ENCODE measurements around the gene FMN2.

DNA sequence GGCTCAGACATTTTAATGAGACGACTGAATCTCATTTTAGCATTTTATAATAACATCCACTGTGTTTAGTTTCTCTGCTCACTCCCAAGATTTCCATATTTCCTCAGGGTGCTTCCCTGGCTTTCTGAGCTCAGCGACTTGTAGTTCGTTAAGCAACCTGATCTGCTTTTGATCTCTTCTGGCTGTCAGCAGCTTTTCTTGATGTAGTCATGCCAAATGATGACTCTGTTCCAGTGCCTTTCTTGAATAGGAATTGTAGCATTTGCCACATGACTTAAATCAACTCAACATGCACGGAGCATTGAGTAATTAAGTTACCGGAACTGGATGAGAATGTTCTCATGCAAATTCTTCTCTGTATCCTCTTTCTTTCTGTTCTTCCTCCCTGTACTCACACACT lies 246.1 kb downstream of the FMN2 start:
- TF ChIP-seq, protein P1, sequence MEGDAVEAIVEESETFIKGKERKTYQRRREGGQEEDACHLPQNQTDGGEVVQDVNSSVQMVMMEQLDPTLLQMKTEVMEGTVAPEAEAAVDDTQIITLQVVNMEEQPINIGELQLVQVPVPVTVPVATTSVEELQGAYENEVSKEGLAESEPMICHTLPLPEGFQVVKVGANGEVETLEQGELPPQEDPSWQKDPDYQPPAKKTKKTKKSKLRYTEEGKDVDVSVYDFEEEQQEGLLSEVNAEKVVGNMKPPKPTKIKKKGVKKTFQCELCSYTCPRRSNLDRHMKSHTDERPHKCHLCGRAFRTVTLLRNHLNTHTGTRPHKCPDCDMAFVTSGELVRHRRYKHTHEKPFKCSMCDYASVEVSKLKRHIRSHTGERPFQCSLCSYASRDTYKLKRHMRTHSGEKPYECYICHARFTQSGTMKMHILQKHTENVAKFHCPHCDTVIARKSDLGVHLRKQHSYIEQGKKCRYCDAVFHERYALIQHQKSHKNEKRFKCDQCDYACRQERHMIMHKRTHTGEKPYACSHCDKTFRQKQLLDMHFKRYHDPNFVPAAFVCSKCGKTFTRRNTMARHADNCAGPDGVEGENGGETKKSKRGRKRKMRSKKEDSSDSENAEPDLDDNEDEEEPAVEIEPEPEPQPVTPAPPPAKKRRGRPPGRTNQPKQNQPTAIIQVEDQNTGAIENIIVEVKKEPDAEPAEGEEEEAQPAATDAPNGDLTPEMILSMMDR (IDR thresholded peaks at IDR 0.05), result no peak
- TF ChIP-seq ZFX (IDR thresholded peaks at IDR 0.05; ENCODE audit: borderline replicate concordance), result no peak
